K562 (cell line): ENCODE data around the gene PHACTR2. TPM values are rescaled to one million over a fixed set of nuclear protein-coding genes. Genes with fewer than 3 reads are reported as not detected.

Experiments used
- CBX5 ChIP-seq: IDR thresholded peaks from 2 replicates; pipeline ENCODE4 v1.6.1; 2014; ENCODE audit warnings: low read depth, borderline replicate concordance
- CREM ChIP-seq: IDR thresholded peaks from 2 replicates; pipeline ENCODE4 v1.6.1; 2014; ENCODE audit warnings: antibody characterized with exemption, low read depth
- ESRRA ChIP-seq: fragments of 450-650 bp; IDR thresholded peaks from 2 replicates; pipeline ENCODE4 v1.6.1; 2014; ENCODE audit warnings: low read depth, mild to moderate bottlenecking, moderate library complexity, borderline replicate concordance
- HDGF ChIP-seq: fragments of 450-650 bp; IDR thresholded peaks from 2 replicates; pipeline ENCODE4 v1.6.1; 2016
- KDM5B ChIP-seq: fragments of 200-600 bp; sonication (generic); IDR thresholded peaks from 2 replicates; pipeline ENCODE4 v1.6.1; 2012; ENCODE audit warnings: low read depth, mild to moderate bottlenecking, moderate library complexity, low read length, control low read depth, inconsistent platforms; ENCODE audit not compliant: insufficient replicate concordance
- MTA2 ChIP-seq: fragments of 450-650 bp; IDR thresholded peaks from 2 replicates; pipeline ENCODE4 v1.6.1; 2016; ENCODE audit warnings: low read depth
- NFE2L1 ChIP-seq: fragments of 450-650 bp; IDR thresholded peaks from 2 replicates; pipeline ENCODE4 v1.6.1; 2016; ENCODE audit warnings: missing genetic modification characterization, low read depth, mild to moderate bottlenecking, missing compliant biosample characterization, moderate library complexity, borderline replicate concordance
- PHF20 ChIP-seq: fragments of 450-650 bp; IDR thresholded peaks from 2 replicates; pipeline ENCODE4 v1.6.1; 2018; ENCODE audit not compliant: partially characterized antibody
- TAF7 ChIP-seq: fragments of 450-650 bp; IDR thresholded peaks from 2 replicates; pipeline ENCODE4 v1.6.1; 2016; ENCODE audit warnings: missing genetic modification characterization, missing compliant biosample characterization
- XRCC3 ChIP-seq: fragments of 450-650 bp; IDR thresholded peaks from 2 replicates; pipeline ENCODE4 v1.6.1; 2017; ENCODE audit warnings: mild to moderate bottlenecking, moderate library complexity
- ZFX ChIP-seq: sonication (generic); formaldehyde crosslinking; IDR thresholded peaks from 2 replicates; pipeline ENCODE4 v1.8.0; 2022; ENCODE audit warnings: mild to moderate bottlenecking, missing genetic modification reagents, moderate library complexity
- polyA plus RNA-seq, 8 experiments: library from polyadenylated mRNA; depleted of rRNA in 4 of 8; stranded (reverse) in 5 of 8; unstranded in 3 of 8; fragments of >200 nt; fragmentation: Nextera tagmentation in 2 of 8; fragmentation: Illumina TruSeq in 1 of 8; extraction: Ambion mirVana in 2 of 8; extraction: Trizol in 1 of 8; gene quantifications; 2 replicates each; pipeline versions ENCODE4 v1.2.1 to v1.2.3, GENCODE V29; 2011 to 2014; ENCODE audit warnings: inconsistent platforms in 1 of 8, missing spikeins in 1 of 8
- total RNA-seq, 7 experiments: library from RNA; depleted of rRNA in 6 of 7; stranded (reverse); fragments of >200 nt in 6 of 7; fragmentation: Illumina TruSeq in 2 of 7; extraction: Trizol in 2 of 7; gene quantifications; 2 replicates each; pipeline versions ENCODE4 v1.2.1 to v1.2.3, GENCODE V29; 2011 to 2021; ENCODE audit warnings: low replicate concordance in 1 of 7
- TF ChIP-seq, protein P1 (sequence below): fragments of 450-650 bp; IDR thresholded peaks from 2 replicates; pipeline ENCODE4 v1.6.1; 2016; ENCODE audit warnings: antibody characterized with exemption
- TF ChIP-seq, protein P2 (sequence below): fragments of 250-450 bp; sonication (Bioruptor Pico); IDR thresholded peaks from 2 replicates; pipeline ENCODE4 v1.4.0; 2020; ENCODE audit warnings: mild to moderate bottlenecking, moderate library complexity
- TF ChIP-seq, protein P3 (sequence below): fragments of 250-450 bp; sonication (Bioruptor Pico); IDR thresholded peaks from 2 replicates; pipeline ENCODE4 v1.5.0; 2021
- TF ChIP-seq, protein P4 (sequence below): sonication (generic); formaldehyde crosslinking; IDR thresholded peaks from 2 replicates; pipeline ENCODE4 v1.8.0; 2022; ENCODE audit warnings: mild to moderate bottlenecking, missing genetic modification reagents
- TF ChIP-seq, protein P5 (sequence below): fragments of 250-450 bp; sonication (Bioruptor Pico); IDR thresholded peaks from 2 replicates; pipeline ENCODE4 v1.8.0; 2021; ENCODE audit warnings: moderate library complexity, mild to moderate bottlenecking, inconsistent platforms
- TF ChIP-seq, protein P6 (sequence below): fragments of 450-650 bp; conservative IDR thresholded peaks from 2 replicates; pipeline ENCODE4 v1.6.1; 2016; ENCODE audit warnings: missing genetic modification characterization, low read depth, mild to moderate bottlenecking, missing compliant biosample characterization, moderate library complexity
- TF ChIP-seq, protein P7 (sequence below): fragments of 250-450 bp; sonication (Bioruptor Pico); IDR thresholded peaks from 2 replicates; pipeline ENCODE4 v1.9.0; 2021; ENCODE audit warnings: mild to moderate bottlenecking, inconsistent platforms
- TF ChIP-seq, protein P8 (sequence below): sonication (generic); formaldehyde crosslinking; IDR thresholded peaks from 2 replicates; pipeline ENCODE4 v1.9.0; 2022; ENCODE audit warnings: mild to moderate bottlenecking, missing genetic modification reagents

PHACTR2 gene
- total and polyA plus RNA-seq, 9 of the 15 experiments (the other 6 are each of a cell fraction or from before 2014, with no cell fraction given) = 5.3 to 52.5 (median 22.9) TPM

DNA sequence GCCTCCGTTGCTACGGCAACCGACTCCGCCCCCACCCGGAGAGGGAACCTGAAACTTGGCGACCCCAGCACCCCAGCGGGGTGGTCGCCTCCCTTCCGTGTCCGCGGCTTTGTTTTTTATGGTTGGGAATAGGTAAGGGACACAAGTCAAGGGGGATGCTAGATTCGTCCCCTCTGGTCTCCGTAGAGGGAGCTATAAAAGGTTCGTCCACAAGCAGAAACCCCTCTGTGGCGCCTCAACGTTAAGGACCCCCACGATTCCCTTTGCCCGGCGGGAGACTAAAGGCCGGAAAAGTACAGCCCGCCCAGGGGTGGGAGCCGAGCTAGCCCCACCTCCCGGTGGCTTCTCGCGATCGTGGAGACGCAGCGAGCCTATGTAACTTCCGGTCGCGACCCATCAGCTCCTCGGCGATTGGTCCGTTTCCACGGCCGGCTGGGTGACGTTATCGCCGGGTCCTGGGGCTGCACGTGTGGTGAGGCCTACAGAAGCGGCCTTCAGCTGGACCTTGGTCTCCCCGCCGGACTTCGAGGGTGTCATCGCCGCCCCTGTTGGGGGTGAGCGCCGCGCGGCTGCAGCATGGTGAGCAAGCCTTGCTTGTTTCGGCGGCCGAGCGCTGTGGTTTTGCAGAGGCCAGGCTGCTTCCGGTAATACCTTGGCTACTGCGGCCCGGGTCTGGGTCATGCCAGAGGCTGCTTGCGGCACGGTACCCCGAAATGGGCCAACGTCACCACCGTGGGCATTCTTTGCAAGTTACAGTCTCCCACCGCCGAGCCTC, 165.3 kb downstream of the PHACTR2 start, which contains the start of gene LTV1 (continued):
- TF ChIP-seq, protein P1, sequence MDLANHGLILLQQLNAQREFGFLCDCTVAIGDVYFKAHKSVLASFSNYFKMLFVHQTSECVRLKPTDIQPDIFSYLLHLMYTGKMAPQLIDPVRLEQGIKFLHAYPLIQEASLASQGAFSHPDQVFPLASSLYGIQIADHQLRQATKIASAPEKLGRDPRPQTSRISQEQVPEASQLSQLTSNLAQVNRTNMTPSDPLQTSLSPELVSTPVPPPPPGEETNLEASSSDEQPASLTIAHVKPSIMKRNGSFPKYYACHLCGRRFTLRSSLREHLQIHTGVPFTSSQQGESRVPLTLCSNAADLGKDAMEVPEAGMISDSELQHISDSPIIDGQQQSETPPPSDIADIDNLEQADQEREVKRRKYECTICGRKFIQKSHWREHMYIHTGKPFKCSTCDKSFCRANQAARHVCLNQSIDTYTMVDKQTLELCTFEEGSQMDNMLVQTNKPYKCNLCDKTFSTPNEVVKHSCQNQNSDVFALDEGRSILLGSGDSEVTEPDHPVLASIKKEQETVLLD = peak; percentile 82
- TF ChIP-seq, protein P2, sequence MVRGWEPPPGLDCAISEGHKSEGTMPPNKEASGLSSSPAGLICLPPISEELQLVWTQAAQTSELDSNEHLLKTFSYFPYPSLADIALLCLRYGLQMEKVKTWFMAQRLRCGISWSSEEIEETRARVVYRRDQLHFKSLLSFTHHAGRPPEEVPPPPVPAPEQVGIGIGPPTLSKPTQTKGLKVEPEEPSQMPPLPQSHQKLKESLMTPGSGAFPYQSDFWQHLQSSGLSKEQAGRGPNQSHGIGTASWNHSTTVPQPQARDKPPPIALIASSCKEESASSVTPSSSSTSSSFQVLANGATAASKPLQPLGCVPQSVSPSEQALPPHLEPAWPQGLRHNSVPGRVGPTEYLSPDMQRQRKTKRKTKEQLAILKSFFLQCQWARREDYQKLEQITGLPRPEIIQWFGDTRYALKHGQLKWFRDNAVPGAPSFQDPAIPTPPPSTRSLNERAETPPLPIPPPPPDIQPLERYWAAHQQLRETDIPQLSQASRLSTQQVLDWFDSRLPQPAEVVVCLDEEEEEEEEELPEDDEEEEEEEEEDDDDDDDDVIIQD (CRISPR knock-in tag) = no peak
- no peak for TF ChIP-seq NFE2L1 (tag)
- peak; percentile 100 for TF ChIP-seq ZFX (CRISPR knock-in tag)
- TF ChIP-seq, protein P3, sequence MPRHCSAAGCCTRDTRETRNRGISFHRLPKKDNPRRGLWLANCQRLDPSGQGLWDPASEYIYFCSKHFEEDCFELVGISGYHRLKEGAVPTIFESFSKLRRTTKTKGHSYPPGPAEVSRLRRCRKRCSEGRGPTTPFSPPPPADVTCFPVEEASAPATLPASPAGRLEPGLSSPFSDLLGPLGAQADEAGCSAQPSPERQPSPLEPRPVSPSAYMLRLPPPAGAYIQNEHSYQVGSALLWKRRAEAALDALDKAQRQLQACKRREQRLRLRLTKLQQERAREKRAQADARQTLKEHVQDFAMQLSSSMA = 0 out of 2 replicates have a peak, but pooled peaks have one; percentile 51
- TF ChIP-seq, protein P4, sequence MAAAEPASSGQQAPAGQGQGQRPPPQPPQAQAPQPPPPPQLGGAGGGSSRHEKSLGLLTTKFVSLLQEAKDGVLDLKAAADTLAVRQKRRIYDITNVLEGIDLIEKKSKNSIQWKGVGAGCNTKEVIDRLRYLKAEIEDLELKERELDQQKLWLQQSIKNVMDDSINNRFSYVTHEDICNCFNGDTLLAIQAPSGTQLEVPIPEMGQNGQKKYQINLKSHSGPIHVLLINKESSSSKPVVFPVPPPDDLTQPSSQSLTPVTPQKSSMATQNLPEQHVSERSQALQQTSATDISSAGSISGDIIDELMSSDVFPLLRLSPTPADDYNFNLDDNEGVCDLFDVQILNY (CRISPR knock-in tag) = peak; percentile 88
- TF ChIP-seq, protein P5, sequence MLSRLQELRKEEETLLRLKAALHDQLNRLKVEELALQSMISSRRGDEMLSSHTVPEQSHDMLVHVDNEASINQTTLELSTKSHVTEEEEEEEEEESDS (CRISPR knock-in tag) = no peak
- TF ChIP-seq, protein P6, sequence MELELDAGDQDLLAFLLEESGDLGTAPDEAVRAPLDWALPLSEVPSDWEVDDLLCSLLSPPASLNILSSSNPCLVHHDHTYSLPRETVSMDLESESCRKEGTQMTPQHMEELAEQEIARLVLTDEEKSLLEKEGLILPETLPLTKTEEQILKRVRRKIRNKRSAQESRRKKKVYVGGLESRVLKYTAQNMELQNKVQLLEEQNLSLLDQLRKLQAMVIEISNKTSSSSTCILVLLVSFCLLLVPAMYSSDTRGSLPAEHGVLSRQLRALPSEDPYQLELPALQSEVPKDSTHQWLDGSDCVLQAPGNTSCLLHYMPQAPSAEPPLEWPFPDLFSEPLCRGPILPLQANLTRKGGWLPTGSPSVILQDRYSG (tag) = peak; percentile 65; the same call in 1 of the 2 replicates
- no peak for TF ChIP-seq CBX5
- 0 out of 2 replicates have a peak, but pooled peaks have one; percentile 33 for TF ChIP-seq ESRRA
- TF ChIP-seq HDGF = no peak
- TF ChIP-seq, protein P7, sequence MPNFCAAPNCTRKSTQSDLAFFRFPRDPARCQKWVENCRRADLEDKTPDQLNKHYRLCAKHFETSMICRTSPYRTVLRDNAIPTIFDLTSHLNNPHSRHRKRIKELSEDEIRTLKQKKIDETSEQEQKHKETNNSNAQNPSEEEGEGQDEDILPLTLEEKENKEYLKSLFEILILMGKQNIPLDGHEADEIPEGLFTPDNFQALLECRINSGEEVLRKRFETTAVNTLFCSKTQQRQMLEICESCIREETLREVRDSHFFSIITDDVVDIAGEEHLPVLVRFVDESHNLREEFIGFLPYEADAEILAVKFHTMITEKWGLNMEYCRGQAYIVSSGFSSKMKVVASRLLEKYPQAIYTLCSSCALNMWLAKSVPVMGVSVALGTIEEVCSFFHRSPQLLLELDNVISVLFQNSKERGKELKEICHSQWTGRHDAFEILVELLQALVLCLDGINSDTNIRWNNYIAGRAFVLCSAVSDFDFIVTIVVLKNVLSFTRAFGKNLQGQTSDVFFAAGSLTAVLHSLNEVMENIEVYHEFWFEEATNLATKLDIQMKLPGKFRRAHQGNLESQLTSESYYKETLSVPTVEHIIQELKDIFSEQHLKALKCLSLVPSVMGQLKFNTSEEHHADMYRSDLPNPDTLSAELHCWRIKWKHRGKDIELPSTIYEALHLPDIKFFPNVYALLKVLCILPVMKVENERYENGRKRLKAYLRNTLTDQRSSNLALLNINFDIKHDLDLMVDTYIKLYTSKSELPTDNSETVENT (CRISPR knock-in tag) = no peak; the same call in 1 of the 2 replicates
- peak; percentile 41; the same call in 1 of the 2 replicates for TF ChIP-seq MTA2
- peak; percentile 78 for TF ChIP-seq TAF7 (tag)
- TF ChIP-seq PHF20 = peak; percentile 99
- TF ChIP-seq CREM = peak; percentile 97
- TF ChIP-seq, protein P8, sequence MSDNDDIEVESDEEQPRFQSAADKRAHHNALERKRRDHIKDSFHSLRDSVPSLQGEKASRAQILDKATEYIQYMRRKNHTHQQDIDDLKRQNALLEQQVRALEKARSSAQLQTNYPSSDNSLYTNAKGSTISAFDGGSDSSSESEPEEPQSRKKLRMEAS = peak; percentile 99
- no peak for TF ChIP-seq XRCC3
- TF ChIP-seq KDM5B = peak; percentile 87
